GM21528 (cell line): ENCODE results near the gene TRAPPC11.

ENCODE experiments used
- ATAC-seq: cut with Tn5 transposase; IDR thresholded peaks from one replicate; pipeline ENCODE4 v1.9.1; 2021; ENCODE audit warnings: mild to moderate bottlenecking, moderate library complexity; ENCODE audit not compliant: unreplicated experiment, low FRiP score

TRAPPC11 gene

GRCh38 chr4:183636923-183637322, 22.2 kb upstream of the TRAPPC11 start:
- no peak for ATAC-seq

DNA sequence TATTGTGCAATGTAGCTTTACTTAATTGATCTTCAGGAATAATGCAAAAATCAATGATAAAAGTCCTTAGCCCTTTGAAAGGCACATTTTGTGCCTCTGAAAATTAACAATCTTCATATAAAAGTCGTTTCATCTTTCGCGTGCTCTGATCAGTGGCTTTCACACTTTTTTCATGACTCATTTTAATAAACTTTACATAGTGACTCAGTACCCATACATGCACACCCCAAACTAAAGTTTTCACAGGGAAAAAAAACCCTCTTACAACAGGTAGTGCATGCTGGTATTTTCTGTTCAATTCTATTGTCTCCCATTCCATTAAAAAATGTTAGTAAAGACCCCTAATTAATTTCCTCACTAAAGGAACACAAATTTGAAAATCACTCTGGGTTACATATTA, 21.6 kb upstream of the TRAPPC11 start:
- ATAC-seq, result no peak

DNA sequence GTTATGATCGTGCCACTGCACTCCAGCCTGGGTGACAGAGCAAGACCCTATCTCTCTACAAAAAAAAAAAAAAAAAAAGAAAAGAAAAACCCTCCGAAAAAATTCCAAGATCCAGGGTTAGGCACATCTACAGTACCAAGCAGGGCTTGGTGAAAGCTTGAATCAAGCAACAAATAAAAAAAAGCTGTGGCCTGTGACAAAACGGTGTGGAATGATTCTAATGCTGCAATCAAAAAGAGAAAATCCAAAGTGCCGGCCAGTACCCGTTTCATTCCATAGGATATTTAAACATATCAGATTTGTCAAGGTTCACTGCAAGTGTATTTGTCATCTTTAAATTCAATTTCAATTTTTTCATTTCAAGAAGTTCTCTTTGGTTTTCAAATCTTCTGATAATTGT, 20.7 kb upstream of the TRAPPC11 start:
- no peak for ATAC-seq

GRCh38 chr4:183639291-183639690, 19.8 kb upstream of the TRAPPC11 start:
- no peak for ATAC-seq

DNA sequence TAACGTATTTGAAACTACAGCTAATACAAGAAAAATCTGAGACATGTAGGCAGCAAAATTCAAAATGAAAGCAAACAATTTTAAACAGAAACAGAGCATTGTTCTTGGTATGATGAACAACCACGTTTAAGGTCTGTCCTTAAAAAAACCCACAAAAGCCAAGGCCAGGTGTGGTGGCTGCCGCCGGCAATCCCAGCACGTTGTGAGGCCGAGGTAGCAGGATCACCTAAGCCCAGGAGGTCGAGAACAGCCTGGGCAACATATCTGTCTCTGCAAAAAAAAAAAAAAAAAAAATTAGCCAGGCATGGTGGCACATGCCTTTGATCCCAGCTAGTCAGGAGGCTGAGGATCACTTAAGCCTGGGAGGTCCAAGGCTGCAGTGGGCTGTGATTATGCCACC, 13.8 kb upstream of the TRAPPC11 start:
- no peak for ATAC-seq

GRCh38 chr4:183657564-183657963, 1.5 kb upstream of the TRAPPC11 start:
- ATAC-seq, result no peak

DNA sequence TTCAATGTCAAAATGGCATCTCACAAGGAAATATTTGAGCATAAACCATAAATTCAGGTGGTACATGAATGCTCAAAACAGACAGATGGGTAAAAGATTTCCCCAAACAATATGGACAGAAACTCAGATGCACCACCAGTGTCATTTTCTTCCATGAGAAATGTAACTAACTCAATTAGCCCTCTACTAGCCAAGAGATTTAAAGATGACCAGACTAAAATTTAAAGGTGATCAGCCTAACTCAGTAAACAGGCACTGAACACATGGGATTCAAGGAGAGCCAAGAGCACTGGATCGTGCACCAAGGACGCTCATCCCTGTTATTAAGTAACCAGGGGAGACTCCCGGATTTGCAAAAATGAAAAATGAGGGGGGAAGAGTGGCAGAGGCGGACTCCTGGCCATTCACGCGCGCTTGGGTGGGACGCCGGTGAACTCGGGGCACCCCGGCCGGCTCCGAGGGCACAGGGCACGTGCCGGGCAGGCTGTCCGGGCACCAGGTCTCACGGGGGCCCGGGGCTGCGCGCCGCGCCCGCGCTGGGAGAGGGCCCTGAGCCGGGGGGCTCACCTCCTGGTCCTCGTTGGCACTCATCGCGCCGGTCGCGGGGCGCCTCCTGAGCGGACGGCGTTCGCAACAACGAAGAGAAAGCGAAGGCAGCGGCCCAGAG, 598 bp upstream of the TRAPPC11 start:
- peak; percentile 36 for ATAC-seq

GRCh38 chr4:183659872-183660242, 764 bp downstream of the TRAPPC11 start:
- no peak for ATAC-seq

DNA sequence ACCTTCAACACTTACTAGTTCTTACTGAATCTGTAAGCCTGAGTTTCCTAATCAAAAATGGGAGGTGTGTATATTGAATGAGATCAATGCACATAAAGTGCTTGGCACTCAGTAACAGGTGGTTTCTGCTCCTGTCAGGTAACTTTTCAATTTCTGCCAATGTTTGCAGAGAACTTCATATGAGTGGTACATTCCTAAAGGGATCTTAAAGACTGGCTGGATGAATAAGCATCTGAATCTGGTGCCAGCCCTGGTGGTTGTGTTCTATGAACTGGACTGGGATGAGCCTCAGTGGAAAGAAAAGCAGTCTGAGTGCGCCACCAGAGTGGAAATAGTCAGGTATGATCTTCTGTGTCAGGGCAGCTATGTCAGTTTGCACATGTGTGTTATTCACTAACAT, 7.0 kb downstream of the TRAPPC11 start:
- no peak for ATAC-seq

GRCh38 chr4:183670251-183670650, 11.2 kb downstream of the TRAPPC11 start:
- no peak for ATAC-seq

DNA sequence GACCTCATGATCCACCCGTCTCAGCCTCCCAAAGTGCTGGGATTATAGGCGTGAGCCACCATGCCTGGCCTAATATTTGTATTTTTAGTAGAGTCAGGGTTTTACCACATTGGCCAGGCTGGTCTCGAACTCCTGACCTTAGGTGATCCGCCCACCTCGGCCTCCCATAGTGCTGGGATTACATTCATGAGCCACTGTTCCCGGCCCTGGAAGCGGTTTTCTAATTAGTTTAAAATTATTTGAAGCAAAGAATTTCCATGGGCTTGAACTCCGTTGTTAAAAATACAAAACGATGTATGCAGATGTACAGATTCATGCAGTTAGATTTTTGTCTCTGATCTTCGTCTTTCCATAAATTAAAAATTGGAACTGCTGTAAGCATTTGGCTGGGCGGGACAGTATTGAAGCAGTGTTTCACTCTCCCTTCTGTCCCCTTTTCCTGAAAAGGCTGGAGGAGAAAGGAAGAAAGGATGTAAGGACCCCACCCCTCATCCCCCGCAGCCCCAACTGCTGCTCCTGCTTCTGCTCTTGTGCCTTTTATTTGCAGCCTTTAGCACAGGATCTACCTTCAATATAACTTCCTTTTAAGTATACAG, 12.0 kb downstream of the TRAPPC11 start:
- ATAC-seq, result no peak

DNA sequence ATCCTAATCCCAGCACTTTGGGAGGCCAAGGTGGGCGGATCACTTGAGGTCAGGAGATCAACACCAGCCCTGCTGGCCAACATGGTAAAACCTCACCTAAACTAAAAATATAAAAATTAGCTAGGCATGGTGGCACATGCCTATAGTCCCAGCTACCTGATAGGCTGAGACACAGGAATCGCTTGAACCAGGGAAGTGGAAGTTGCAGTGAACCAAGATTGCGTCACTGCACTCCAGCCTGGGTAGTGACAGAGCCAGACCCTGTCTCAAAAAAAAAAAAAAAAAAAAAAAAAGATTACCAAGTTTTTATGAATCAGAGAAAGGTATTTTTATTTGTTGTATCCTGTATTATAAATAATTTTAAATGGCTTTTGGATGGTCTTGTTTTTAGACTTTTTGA, 15.1 kb downstream of the TRAPPC11 start:
- ATAC-seq, result no peak

GRCh38 chr4:183675625-183676024, 16.5 kb downstream of the TRAPPC11 start:
- ATAC-seq, result no peak

DNA sequence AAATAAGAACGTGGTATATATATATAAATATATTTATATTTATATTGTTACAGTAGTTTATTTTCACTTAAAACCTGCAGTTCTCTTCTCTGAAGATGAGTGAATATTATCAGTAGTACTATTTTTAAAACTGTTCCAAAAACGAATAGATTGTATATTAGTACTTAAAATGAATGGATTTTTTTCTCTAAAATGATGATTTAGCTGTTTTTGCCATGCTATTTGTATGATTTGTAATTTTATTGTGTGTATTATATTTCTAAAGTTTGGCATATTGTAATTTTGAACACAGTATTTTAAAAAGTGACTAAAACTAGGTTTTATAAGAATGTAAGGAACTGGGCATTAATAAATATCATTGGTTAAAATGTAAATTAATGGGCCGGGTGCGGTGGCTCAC, 22.0 kb downstream of the TRAPPC11 start:
- no peak for ATAC-seq

GRCh38 chr4:183686461-183686860, 27.4 kb downstream of the TRAPPC11 start:
- ATAC-seq, result no peak

DNA sequence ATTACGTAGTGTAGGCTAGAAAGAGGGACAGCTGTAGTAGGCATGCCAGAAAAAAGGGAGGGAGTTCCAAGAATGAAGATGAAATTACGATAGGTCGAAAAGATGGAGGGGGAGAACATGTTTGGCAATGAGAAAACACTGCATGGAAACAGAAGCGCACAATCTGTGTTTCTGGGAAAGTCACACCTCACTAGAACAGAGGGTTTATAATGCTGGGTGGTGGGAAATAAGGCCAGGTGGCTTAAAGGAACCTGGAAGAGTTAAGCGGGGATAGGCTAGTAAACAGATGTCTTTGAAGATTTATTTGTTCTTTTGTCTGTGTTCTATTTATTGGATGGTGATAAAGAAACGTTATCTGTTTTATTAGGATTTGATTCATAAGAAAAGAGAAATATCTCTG, 29.1 kb downstream of the TRAPPC11 start:
- no peak for ATAC-seq

DNA sequence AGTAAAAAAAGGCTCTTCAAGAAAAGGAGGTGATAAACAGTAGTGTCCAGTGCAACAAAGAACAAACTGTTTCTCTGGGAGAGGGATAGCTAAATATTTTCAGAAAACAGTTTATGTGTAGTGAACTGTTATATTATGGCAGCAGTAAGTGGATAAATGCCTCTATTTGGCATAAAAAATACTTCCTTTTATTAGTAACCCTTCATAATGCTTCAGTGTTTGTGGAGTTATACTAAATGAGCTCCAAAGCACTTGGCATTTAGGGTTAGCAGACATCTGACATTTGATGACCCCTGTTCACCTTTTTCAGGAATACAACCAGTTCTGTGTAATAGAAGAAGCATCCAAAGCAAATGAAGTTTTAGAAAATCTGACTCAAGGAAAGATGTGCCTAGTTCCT, 31.9 kb downstream of the TRAPPC11 start:
- no peak for ATAC-seq

DNA sequence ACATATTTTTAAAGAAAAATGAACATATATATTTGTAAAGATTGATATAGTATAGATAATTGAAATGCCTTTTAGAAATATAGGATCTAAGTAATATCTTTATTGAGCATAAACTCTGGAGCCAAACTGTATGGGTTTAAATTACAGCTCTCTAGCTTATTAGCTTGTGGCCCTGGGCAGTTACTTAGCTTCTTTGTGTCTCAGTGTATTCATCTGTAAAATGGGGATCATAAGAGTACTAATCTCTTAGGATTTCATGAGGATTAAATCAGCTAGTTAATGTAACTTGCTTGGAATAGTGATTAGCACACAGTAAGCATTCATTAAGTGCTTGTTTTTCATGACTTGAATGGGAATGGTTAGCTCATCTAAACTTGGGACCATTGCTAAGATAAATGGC, 32.8 kb downstream of the TRAPPC11 start:
- ATAC-seq, result no peak

DNA sequence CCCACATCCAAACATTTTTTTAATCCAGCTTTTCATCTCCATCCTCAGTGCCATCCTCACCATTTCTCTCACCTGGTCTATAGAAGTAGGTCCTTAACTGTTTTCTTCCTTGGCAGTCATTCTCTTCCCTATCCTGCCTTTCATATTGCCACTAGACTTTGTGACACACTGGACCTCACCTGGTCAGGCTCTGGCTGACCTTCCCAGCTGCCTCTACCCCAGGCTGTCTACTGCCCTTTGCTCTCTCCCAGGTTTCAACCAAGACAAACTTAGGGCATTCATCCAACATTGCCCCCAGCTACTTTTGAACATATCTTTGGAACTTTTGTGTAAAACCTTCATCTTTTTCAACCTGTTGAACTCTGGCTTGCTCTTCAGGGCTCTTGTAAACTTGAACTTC, 39.8 kb downstream of the TRAPPC11 start:
- ATAC-seq, result no peak

DNA sequence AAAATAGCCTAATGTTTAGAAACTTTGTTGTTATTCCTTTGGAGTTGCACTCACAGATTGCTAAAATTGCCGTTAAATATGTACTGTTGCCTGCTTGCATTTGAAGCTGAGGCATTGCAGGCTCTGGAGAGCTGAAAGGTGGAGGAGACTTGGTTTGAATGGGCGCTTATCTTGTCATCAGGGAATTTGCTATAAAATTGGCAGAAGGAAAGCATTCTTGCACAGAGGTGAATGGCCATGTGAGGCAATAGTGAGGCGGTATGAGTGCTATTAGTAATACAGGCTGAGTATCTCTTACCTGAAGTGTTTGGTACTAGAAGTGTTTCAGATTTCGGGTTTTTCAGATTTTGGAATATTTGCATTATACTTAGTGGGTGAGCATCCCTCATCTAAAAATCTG, 41.3 kb downstream of the TRAPPC11 start:
- ATAC-seq, result no peak

DNA sequence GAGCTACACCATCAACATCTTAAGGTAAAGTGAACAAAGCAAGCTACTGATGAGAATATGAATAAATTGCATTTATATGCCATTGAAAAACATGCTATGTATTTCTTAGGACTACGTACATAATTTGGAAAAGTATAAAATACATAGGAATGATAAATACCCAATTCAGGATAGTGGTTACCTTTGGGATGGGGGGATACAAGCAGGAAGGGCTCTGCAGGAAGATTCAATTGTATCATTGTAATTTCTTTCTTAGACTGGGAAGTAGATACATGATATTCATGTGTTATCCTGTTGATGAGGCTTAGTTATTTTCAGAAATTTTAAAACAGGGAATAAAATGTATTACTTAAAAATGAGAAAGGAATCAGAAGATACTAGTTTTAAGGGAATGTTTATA, 43.4 kb downstream of the TRAPPC11 start:
- ATAC-seq, result no peak

DNA sequence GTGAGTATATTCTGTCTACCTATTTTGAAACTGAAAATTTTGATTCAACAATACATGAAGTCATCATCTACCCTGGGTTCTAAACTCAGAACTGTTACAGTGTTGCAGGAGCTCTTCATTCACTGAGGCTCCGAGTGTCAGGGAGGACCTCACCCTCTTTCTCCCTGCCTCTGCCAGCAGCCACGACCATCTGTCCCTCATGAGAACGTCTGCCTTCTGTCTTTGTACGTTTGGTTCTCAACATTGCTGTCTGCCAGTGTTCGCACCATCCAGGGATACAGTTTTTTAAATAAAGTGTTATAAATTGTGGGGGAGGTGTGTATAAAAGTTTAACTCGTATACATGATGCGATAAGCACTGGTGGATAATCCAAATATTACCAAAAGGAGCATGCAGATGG, 55.5 kb downstream of the TRAPPC11 start:
- ATAC-seq, result no peak

GRCh38 chr4:183716302-183716701, 57.2 kb downstream of the TRAPPC11 start:
- ATAC-seq, result no peak
